H9 (cell line): ENCODE data around the gene SLCO2A1. TPM values are rescaled to one million over a fixed set of nuclear protein-coding genes. Genes with fewer than 3 reads are reported as not detected.

ENCODE experiments used
- DNase-seq: peaks from one replicate; pipeline ENCODE4 v3.0.0-alpha.2; 2017
- H2AFZ ChIP-seq: one replicate; pipeline ENCODE4 v1.6.1; 2013; ENCODE audit warnings: mild to moderate bottlenecking, low read length, control low read depth, moderate library complexity
- H2AK5ac ChIP-seq: 2 replicates; pipeline ENCODE4 v1.6.1; 2013; ENCODE audit warnings: low read length, control low read depth, mixed read lengths; ENCODE audit not compliant: insufficient read length
- H2BK120ac ChIP-seq: one replicate; pipeline ENCODE4 v1.6.1; 2013; ENCODE audit warnings: low read depth, mild to moderate bottlenecking, low read length, control low read depth, inconsistent platforms; ENCODE audit not compliant: poor library complexity, severe bottlenecking
- H2BK12ac ChIP-seq: 2 replicates; pipeline ENCODE4 v1.6.1; 2013; ENCODE audit warnings: low read length, control low read depth, mixed read lengths, low read depth; ENCODE audit not compliant: insufficient read length
- H2BK15ac ChIP-seq: 2 replicates; pipeline ENCODE4 v1.6.1; 2013; ENCODE audit warnings: low read depth, low read length, control low read depth
- H2BK20ac ChIP-seq: one replicate; pipeline ENCODE4 v1.6.1; 2013; ENCODE audit warnings: low read depth, mild to moderate bottlenecking, low read length, control low read depth, inconsistent platforms; ENCODE audit not compliant: poor library complexity, severe bottlenecking
- H2BK5ac ChIP-seq: 2 replicates; pipeline ENCODE4 v1.6.1; 2013; ENCODE audit warnings: low read length, control low read depth, mixed read lengths; ENCODE audit not compliant: insufficient read length
- H3K14ac ChIP-seq: 2 replicates; pipeline ENCODE4 v1.6.1; 2013; ENCODE audit warnings: low read length, control low read depth; ENCODE audit not compliant: insufficient read depth
- H3K18ac ChIP-seq: 2 replicates; pipeline ENCODE4 v1.6.1; 2013; ENCODE audit warnings: low read depth, mild to moderate bottlenecking, mixed read lengths, low read length, control low read depth; ENCODE audit not compliant: insufficient read length
- H3K23ac ChIP-seq: 2 replicates; pipeline ENCODE4 v1.6.1; 2013; ENCODE audit warnings: low read length, control low read depth, mixed read lengths, low read depth; ENCODE audit not compliant: insufficient read length
- H3K23me2 ChIP-seq: 2 replicates; pipeline ENCODE4 v1.6.1; 2013; ENCODE audit warnings: low read depth, mild to moderate bottlenecking, mixed read lengths, low read length, control low read depth; ENCODE audit not compliant: insufficient read length, poor library complexity, severe bottlenecking
- H3K27ac ChIP-seq: 2 replicates; pipeline ENCODE4 v1.5.1; 2013; ENCODE audit warnings: low read length, control low read depth, mixed read lengths, low read depth; ENCODE audit not compliant: insufficient read length
- H3K27me3 ChIP-seq: 2 replicates; pipeline ENCODE4 v1.6.1; 2013; ENCODE audit warnings: low read length, control low read depth, inconsistent platforms; ENCODE audit not compliant: insufficient read depth
- H3K4ac ChIP-seq: 2 replicates; pipeline ENCODE4 v1.6.1; 2013; ENCODE audit warnings: low read depth, mild to moderate bottlenecking, control low read depth, inconsistent platforms, low read length, moderate library complexity
- H3K4me1 ChIP-seq: 2 replicates; pipeline ENCODE4 v1.6.1; 2013; ENCODE audit warnings: low read length, control low read depth, inconsistent platforms; ENCODE audit not compliant: insufficient read depth
- H3K4me2 ChIP-seq: 2 replicates; pipeline ENCODE4 v1.6.1; 2013; ENCODE audit warnings: low read length, control low read depth, mixed read lengths; ENCODE audit not compliant: insufficient read length, insufficient read depth
- H3K56ac ChIP-seq: 2 replicates; pipeline ENCODE4 v1.6.1; 2013; ENCODE audit warnings: low read depth, mild to moderate bottlenecking, mixed read lengths, low read length, control low read depth; ENCODE audit not compliant: insufficient read length
- H3K79me1 ChIP-seq: 2 replicates; pipeline ENCODE4 v1.6.1; 2013; ENCODE audit warnings: low read depth, mild to moderate bottlenecking, moderate library complexity, low read length, control low read depth, inconsistent platforms; ENCODE audit not compliant: insufficient read depth, poor library complexity, severe bottlenecking
- H3K79me2 ChIP-seq: 2 replicates; pipeline ENCODE4 v1.6.1; 2013; ENCODE audit warnings: low read length, control low read depth, inconsistent platforms; ENCODE audit not compliant: insufficient read depth
- H3K9ac ChIP-seq: 2 replicates; pipeline ENCODE4 v1.6.1; 2013; ENCODE audit warnings: low read length, control low read depth, mixed read lengths; ENCODE audit not compliant: insufficient read length; ENCODE audit errors: extremely low read depth
- H3K9me3 ChIP-seq: one replicate; pipeline ENCODE4 v1.6.1; 2013; ENCODE audit warnings: low read depth, low read length, inconsistent platforms; ENCODE audit not compliant: control insufficient read depth
- H3T11ph ChIP-seq: one replicate; pipeline ENCODE4 v1.6.1; 2013; ENCODE audit warnings: mild to moderate bottlenecking, low read length, control low read depth, inconsistent platforms
- H4K20me1 ChIP-seq: one replicate; pipeline ENCODE4 v1.6.1; 2013; ENCODE audit not compliant: control insufficient read depth, insufficient read length, insufficient read depth
- H4K5ac ChIP-seq: 2 replicates; pipeline ENCODE4 v1.6.1; 2013; ENCODE audit warnings: low read depth, mild to moderate bottlenecking, mixed read lengths, low read length, control low read depth; ENCODE audit not compliant: insufficient read length
- H4K8ac ChIP-seq: replicated peaks from 2 replicates; pipeline ENCODE4 v1.6.1; 2013; ENCODE audit warnings: low read length, control low read depth, mixed read lengths, low read depth; ENCODE audit not compliant: insufficient read length
- H4K91ac ChIP-seq: 2 replicates; pipeline ENCODE4 v1.6.1; 2013; ENCODE audit warnings: low read depth, mild to moderate bottlenecking, moderate library complexity, mixed read lengths, low read length, control low read depth; ENCODE audit not compliant: insufficient read length
- H3K27ac Mint-ChIP-seq, 3 experiments: 2 replicates in 2 of 3; 3 replicates in 1 of 3; pipeline ENCODE4 v1.8.0; 2020 to 2021; ENCODE audit warnings: mixed read lengths in 3 of 3, mild to moderate bottlenecking in 1 of 3, moderate library complexity in 1 of 3
- H3K27me3 Mint-ChIP-seq: 2 replicates; pipeline ENCODE4 v1.8.0; 2021; ENCODE audit warnings: low read depth, mild to moderate bottlenecking, moderate library complexity, mixed read lengths
- H3K36me3 Mint-ChIP-seq, 3 experiments: 2 replicates in 2 of 3; 3 replicates in 1 of 3; pipeline ENCODE4 v1.8.0; 2020 to 2021; ENCODE audit warnings: low read depth in 3 of 3, mixed read lengths in 3 of 3; ENCODE audit not compliant: insufficient read depth in 1 of 3
- H3K4me1 Mint-ChIP-seq, 2 experiments: 2 replicates each; pipeline ENCODE4 v1.8.0; 2020; ENCODE audit warnings: mixed read lengths in 2 of 2
- H3K4me3 Mint-ChIP-seq, 2 experiments: 2 replicates in 1 of 2; 3 replicates in 1 of 2; pipeline ENCODE4 v1.8.0; 2020 to 2021; ENCODE audit warnings: mild to moderate bottlenecking in 2 of 2, mixed read lengths in 2 of 2, moderate library complexity in 1 of 2
- H3K9me3 Mint-ChIP-seq, 2 experiments: 2 replicates in 1 of 2; 3 replicates in 1 of 2; pipeline ENCODE4 v1.8.0; 2020; ENCODE audit warnings: mild to moderate bottlenecking in 2 of 2, mixed read lengths in 2 of 2, moderate library complexity in 1 of 2
- CTCF ChIP-seq: fragments of 200-600 bp; sonication (generic); conservative IDR thresholded peaks from 3 replicates; pipeline ENCODE4 v1.8.0; 2021; ENCODE audit warnings: antibody characterized with exemption, mild to moderate bottlenecking
- WGBS: extraction: QIAGEN DNeasy Blood & Tissue Kit; methylation state at CpG from one replicate; pipeline ENCODE4 v1.1.7; 2013; ENCODE audit warnings: missing lambda C conversion rate, low lambda C conversion rate, mixed read lengths; ENCODE audit not compliant: insufficient read length; ENCODE audit errors: extremely low coverage; 5-methylcytosine and 5-hydroxymethylcytosine counted together
- total RNA-seq: library from RNA; stranded (reverse); gene quantifications from 2 replicates; pipeline ENCODE4 v1.2.1, GENCODE V29; 2021

Gene SLCO2A1
- total RNA-seq, 1 experiment from 2014 or later, result 0.98 TPM

- Histone ChIP-seq H2BK15ac (no peak overlapping the region), H4K8ac (no peak overlapping the region), H4K5ac (no peak overlapping the region), H3K4me1 (no peaks in the 10 kb centered on the region), H3T11ph (no peak overlapping the region), H2AK5ac (no peak overlapping the region), H3K27me3 (no peaks in the 10 kb centered on the region), H3K23ac (no peak overlapping the region), H3K27ac (no peak overlapping the region), H3K18ac (no peak overlapping the region), H3K56ac (no peak overlapping the region), H3K9me3 (no peaks in the 10 kb centered on the region), H2BK20ac (no peak overlapping the region), H3K14ac (no peak overlapping the region), H3K9ac (no peak overlapping the region), H2AFZ (no peak overlapping the region), H3K4me2 (no peak overlapping the region), H2BK5ac (no peak overlapping the region), H3K23me2 (no peaks in the 10 kb centered on the region), H3K79me1 (no peaks in the 10 kb centered on the region), H3K79me2 (no peaks in the 10 kb centered on the region), H4K91ac (no peak overlapping the region), H4K20me1 (no peaks in the 10 kb centered on the region), H2BK120ac (no peak overlapping the region), H2BK12ac (no peak overlapping the region), H3K4ac (no peak overlapping the region)
- peak; percentile 13 for DNase-seq
- Mint-ChIP-seq H3K9me3 (0 out of 5 replicates have a peak, but pooled peaks cover 0 to 2% of the 10 kb centered on the region in 2 experiments), H3K36me3 (no peaks in the 10 kb centered on the region; a peak in 1 of 7 replicates), H3K27me3 (no peaks in the 10 kb centered on the region), H3K27ac (0 out of 7 replicates have a peak overlapping the region, but pooled peaks of 1 of the 3 experiments have one; percentile 15), H3K4me1 (peaks cover 0 to 10% of the 10 kb centered on the region in 2 experiments; a peak in 3 of 4 replicates), H3K4me3 (no peak overlapping the region)
- no peak for TF ChIP-seq CTCF
- WGBS, result no CpG with 5 or more reads among the region's 13 CpGs
Observed at GRCh38 chr3:133935843-133936769, 93.6 kb downstream of the SLCO2A1 start.
